GM21423 (cell line): ENCODE results near the gene PSMB3.

Experiments
- ATAC-seq: cut with Tn5 transposase; IDR thresholded peaks from one replicate; pipeline ENCODE4 v1.9.1; 2021; ENCODE audit warnings: mild to moderate bottlenecking, moderate library complexity; ENCODE audit not compliant: unreplicated experiment

PSMB3 gene

GRCh38 chr17:38752308-38753070, at the start of gene PSMB3:
TSS of gene PSMB3 (plus strand) at chr17:38752741. CDS start at chr17:38752827, 86 bp downstream.
- peak; percentile 81 for ATAC-seq

- no peak for ATAC-seq
Measured at GRCh38 chr17:38702916-38703741, 49.4 kb upstream of the PSMB3 start.

DNA sequence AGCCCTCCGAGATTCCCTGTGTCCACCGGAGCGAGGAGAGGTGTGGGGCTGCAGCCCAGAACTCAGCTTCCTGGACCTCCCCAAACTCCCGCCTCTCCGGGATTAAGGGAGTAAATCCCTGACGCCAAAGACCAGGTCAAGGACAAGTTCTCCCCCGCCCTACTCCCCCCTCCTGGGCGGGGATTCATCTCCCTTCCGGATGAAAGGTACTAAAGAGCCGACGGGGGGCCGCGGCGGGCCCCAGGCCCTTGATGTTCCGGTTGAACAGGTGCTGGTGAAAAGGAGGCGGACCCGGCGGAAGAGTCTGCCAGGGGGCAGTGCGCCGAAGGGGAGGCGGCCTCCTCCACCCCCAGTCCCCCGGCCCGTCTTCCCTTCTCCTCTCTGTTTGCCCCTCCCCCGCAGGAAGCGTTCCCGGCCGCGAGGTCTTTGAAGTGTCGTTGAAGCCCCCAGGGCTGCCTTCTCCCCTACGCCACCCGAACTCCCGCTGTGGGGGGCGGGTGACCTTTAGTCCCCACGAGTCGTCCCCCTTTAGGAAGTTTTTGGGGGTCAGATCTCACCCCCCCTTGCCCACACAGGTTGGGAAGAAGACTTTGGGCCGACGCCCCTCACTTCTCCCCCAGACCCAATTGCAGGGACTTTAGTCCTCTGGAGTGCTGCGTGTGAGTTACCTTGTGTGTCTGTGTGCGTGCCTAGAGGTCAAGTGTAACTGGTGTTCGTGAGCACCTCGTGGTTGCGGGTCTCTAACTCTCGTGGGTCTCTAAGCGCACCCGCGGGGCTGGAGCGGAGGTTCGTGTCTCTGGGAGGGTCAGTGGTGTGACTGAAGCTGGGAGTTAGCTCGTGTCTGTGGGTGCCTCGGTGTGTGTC, 48.6 kb upstream of the PSMB3 start:
- ATAC-seq = no peak

GRCh38 chr17:38704606-38705522, 47.7 kb upstream of the PSMB3 start, which contains the start of gene MLLT6:
TSS of gene MLLT6 (plus strand) at chr17:38705273. CDS start at chr17:38705633, 360 bp downstream.
- ATAC-seq = no peak

DNA sequence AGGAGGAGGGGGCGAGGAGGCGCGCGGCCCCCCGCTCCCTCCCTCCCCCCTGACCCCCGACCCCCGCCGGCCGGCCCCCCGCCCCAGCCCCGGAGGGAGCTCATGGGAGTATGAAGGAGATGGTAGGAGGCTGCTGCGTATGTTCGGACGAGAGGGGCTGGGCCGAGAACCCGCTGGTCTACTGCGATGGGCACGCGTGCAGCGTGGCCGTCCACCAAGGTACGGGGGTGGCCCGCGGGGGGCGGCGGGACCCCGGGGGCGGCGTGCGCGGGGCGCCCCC, 47.1 kb upstream of the PSMB3 start:
- no peak for ATAC-seq

DNA sequence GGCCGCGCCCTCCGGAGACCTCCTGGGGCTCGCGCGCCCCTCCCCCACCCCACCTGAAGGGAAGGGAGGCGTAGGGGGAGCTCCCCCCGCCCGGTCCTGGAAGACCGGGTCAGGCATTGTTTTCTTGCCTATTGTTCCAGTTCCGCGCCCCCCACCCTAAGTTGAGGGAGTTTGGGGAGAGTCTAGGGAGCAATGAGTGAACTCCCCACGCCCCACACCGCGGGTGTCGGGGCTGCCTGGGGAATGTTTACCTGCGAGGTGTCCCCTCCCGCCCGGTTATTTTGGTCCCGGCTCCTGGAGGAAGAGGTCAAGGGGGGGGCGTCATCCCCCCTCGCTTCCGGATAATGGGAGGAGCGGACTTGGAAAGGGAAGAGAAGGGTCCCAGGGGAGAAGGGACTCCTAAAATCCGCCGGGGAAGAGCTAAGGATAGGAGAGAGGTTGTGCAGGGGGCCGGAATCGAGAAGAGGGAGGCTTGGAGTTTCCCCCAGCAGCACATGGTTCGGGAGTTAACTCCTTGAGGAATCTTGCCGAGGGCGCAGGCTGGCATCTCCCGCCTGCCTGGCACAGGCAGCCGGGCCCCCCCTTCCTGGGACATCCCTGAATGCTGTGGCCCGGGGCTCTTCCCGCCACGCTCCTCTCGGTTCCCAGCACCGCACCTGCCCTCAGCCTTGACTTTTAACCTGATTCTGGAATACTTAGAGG, 46.6 kb upstream of the PSMB3 start:
- ATAC-seq = no peak

- ATAC-seq = no peak
Measured at GRCh38 chr17:38706505-38707216, 45.9 kb upstream of the PSMB3 start.

DNA sequence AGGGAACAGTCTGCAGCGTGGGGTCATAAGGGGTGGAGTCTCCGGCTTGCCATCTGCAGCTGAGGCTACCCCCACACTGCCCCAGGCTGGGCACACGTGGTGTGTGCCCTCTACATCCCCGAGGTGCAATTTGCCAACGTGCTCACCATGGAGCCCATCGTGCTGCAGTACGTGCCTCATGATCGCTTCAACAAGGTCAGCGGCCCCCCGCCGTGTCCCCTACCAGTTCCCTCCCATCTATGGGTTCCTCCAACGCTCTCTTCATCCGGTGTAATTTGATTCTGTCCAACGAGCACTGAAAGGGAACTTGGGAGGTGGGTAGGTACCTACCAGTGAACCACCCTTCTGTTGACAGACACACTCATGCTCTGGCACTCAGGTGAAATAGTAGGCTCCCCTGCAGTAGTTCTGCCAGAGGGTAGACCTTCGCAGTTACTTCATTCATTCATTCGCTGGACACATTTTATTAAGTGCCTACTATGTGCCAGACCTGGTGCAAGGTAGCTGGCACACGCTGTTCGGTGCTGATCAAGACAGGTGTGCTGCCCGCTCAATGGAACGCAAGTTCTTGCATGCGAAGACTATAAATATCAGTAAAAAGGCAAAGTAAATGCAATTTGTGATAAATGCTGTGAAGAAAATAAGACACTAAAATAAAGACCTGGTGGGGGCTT, 44.7 kb upstream of the PSMB3 start:
- ATAC-seq = no peak

- ATAC-seq = no peak
Measured at GRCh38 chr17:38709104-38709820, 43.3 kb upstream of the PSMB3 start.

- ATAC-seq = no peak
Measured at GRCh38 chr17:38709864-38710603, 42.5 kb upstream of the PSMB3 start.

DNA sequence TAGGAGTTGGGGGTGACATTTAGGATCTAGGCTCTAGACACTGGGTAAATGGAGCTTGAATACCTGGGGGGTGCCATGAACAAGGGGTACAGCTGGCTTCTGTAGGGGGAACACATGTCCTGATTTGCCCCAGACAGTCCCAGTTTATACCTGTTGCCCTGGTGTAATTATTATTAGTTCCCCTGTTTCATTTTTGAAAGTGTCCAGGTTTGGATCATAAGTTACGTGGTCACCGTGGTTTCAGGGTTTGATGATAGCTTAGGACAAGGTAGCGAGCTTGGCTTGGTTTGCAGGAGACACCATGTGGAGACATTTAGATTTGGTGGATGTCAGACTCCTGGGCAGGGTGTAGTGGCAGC, 42.0 kb upstream of the PSMB3 start:
- no peak for ATAC-seq

DNA sequence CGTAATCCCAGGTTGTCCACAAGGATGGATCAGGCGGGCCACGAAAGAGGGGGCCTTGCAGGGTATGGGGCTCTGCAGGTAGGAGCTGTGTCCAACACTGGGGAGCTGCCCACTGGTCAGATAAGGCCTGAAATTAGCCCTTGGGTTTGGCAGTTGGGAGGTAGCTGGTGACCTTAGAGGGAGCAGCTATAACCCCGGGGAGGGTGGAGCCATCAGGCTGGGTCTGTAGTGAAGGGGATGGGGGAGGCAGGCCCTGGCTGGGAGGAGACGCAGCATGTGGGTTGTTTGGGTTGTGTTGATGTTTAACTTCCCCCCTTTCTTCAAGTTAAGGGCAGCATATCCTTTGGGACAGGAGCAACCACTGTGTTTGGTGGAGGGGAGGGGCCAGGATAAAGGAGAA, 41.6 kb upstream of the PSMB3 start:
- no peak for ATAC-seq

DNA sequence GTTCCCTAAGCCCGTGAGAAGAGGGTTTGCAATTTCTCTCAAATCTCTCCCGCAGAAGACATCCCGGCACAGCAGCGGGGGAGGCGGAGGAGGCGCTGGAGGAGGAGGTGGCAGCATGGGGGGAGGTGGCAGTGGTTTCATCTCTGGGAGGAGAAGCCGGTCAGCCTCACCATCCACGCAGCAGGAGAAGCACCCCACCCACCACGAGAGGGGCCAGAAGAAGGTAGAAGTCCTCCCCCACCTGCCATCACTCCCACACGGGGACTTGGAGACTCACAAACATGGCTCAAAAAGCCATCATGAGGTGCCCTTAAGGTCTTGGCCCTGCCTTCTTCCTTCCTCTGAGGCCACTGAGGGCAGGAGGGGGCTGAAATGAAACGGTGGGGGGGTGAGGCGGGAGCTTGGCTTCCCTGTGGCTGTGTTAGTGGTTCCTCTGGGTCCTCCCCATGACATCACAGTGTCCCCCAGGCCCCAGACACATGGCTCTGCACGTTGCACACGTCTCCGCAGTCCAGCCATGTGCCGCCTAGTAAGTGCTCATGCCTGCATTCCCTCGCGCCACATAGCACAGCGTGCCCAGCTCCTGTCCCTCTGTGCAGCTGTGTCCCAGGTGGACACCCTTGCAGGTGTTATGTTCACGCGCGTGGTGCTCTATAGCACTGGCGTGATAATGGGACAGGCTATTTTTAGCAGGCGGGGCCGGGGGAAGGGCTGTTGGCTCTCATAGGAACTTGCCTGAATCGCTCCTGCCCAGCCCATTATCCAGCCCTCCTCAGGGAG, 40.6 kb upstream of the PSMB3 start:
- no peak for ATAC-seq

GRCh38 chr17:38712593-38712992, 39.9 kb upstream of the PSMB3 start:
- no peak for ATAC-seq

DNA sequence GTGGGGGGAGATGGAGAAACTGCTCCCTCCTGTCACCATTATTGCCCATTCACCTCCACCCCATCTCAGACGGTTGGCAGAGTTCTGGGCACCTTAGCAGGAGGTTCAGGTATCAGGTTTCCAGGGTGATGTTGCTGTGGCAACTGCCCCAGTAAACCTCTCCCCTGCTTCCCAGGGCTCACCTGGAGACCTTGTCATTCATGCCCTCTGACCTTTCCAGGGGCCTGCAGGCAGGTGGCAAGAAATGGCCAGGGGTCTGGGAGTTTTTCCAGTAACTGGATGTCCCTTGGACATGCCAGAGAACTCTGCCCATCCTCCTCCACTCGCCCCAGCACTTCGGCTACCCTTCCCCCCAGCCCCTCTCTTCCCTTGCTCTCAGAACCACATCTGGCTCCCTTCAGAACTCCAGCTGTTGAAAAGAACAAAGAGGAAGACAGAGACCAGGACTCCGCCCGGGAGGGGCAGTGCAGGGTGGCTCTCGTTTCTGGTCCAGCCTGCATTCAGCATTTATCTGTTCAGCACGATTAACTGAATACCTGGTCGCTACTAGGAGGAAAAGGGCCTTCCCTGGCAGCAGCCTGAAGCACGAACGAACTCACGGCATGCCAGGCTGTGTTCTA, 39.0 kb upstream of the PSMB3 start:
- no peak for ATAC-seq
